GM08714 (cell line): ENCODE results near the gene RANBP10.

Experiments
- H3K4me3 ChIP-seq: fragments of 200-500 bp; sonication (Bioruptor generic); 2 replicates; pipeline ENCODE4 v1.5.1; 2014; ENCODE audit warnings: mild to moderate bottlenecking, low read length, inconsistent platforms
- ZNF274 ChIP-seq: IDR thresholded peaks from 2 replicates; pipeline ENCODE4 v1.6.1; 2012; ENCODE audit warnings: mild to moderate bottlenecking, low read depth, low read length

Gene RANBP10

DNA sequence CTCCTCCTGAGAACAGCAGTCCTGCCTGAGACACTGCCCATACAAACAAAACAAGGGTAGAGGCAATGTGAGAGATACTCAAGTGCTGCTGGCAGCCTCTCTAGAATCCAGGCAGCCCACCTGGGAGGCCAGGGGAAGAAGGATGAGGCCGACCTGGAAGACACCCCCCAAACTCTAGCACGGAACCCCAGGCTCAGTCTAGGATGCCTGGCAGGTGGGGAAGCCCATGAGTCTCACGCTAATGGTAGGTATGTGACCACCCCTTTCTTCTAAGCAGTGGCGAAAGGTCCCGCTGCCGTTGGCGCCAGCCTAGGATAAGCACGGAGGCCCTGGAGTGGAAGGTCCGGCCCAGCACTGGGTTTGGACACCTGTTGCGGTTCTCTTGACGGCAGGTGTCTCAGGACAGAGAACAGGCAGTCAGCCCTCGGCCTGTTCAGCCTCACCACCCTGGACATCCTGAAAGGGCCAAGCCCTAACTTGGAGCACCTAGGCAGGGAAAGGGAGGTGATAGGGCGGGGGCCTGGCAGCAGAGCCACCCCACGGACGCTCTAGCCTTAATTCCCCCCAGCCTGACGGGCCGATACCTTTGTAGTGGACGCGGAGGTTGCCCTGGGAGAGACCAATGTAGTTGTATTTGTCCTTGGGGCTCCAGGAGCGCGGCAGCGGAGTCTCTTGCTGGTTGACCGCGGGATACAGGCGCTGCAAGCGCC, 487 bp downstream of the RANBP10 start:
- peak overlapping the region; percentile 85 for H3K4me3 ChIP-seq
- TF ChIP-seq ZNF274: no peak

DNA sequence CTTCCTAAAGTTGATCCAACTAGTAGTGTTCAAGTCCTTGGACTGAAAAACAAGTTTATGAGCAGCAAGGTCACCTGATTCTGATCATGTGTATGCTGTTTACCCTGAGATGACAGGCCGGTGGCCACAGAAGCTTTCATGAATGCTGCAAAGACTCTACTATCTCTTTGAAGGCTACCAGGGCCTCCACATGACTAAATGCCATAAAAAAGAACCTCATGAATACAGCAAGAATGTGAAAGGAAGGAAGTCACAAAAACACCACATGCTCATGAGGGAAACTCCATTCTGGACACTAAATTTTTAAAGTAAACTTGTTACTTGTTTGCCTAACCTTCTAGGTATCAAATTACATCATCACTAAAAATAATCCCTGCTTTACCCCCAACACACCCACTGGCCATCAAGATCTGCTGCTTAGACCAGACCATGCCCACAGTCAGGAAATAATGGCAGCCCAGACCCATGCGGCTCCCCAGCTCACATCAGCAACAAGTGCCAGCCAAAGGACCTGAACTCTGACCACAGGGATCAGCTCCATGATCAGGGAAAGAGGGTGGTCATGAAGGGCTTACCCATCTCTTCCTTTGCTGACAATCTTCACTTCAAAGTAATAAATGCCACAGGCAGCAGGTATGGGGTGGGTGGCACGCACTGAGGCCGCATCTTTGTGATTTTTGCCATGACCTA, 1.4 kb downstream of the RANBP10 start:
- H3K4me3 ChIP-seq: peak overlapping the region; percentile 85
- TF ChIP-seq ZNF274: no peak

DNA sequence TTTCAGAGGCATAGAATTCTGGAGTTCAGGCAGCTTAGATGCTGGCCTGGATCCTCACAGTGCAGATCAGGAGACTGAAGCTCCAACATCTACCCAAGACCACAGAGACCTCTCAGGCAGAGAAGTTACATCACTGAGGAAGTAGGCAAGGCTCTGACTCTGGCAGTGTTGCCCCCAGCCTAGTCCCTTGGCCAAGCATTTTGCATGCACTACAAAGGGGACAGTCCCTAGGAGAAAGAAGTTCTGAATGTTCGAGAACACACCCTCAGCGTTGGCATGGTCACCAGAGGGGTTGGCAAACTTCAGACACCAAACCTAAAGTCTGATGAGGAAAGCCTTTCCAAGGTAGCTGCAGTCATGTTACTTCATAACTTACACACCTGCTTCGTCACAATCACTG, 2.5 kb downstream of the RANBP10 start:
- H3K4me3 ChIP-seq: no peak overlapping the region
- TF ChIP-seq ZNF274: no peak

DNA sequence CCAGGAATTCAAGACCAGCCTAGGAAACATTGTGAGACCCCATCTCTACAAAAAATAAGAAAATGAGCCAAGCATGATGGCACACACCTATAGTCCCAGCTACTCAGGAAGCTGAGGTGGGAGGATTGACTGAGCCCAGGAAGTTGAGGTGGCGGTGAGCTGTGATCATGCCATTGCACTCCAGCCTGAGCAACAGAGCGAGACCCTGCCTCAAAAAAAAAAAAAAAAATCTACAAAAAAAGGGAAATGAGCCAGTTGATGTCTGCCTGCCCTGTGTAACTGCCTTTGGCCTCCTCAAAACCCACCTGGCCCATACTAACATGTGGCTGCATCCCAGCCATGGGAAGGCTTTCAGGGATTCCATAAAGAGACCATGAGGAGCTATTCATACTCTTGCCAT, 4.5 kb downstream of the RANBP10 start:
- H3K4me3 ChIP-seq: peak overlapping the region; percentile 15; the same call in 1 of the 2 replicates
- no peak for TF ChIP-seq ZNF274

DNA sequence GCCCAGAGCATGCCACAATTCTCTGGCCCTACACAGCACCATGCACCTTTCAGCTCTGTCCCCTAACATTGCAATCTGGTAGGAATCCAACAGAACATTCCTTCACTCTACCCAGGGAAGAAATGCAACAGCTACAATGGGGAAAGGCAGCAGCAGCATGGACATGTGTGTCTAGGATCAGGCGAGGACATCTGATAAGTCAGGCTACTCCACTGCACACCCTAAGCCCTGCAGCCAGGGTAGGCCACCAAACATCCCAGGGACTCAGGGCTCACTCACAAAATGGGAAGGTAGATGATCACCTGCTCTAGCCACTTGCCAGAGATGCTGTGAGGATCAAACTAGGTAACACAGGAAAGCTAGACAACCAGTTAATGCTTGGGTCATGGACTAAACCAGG, 5.1 kb downstream of the RANBP10 start:
- no peak for TF ChIP-seq ZNF274
- H3K4me3 ChIP-seq: no peak overlapping the region

DNA sequence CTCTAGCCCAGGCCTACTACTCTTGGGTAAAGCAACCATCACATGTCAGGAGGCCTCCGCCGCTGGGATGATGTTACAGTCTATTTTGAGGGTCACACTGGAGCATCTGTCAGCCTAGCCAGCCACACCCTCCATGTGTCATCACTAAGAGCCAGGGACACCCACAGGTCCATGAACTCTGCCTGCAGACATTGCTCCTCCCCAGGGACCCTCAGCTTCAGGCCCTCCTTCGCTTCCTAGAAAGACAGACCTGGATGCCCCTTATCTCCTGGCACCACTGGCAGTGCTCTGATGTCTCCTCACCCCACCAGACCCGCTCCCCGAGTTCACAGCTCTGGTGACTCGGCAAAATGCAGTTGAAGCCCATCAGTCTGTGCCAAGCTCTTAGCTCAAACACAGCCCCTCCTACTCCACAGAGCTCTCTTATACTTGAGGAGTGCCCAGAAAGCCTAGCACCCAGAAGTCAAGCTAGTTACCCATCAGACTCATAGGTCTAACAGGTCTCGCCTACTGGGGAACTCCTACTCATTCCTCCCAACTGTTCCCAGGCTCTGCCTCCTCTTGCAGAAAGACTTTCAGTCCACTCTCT, 5.9 kb downstream of the RANBP10 start:
- H3K4me3 ChIP-seq: no peak overlapping the region

DNA sequence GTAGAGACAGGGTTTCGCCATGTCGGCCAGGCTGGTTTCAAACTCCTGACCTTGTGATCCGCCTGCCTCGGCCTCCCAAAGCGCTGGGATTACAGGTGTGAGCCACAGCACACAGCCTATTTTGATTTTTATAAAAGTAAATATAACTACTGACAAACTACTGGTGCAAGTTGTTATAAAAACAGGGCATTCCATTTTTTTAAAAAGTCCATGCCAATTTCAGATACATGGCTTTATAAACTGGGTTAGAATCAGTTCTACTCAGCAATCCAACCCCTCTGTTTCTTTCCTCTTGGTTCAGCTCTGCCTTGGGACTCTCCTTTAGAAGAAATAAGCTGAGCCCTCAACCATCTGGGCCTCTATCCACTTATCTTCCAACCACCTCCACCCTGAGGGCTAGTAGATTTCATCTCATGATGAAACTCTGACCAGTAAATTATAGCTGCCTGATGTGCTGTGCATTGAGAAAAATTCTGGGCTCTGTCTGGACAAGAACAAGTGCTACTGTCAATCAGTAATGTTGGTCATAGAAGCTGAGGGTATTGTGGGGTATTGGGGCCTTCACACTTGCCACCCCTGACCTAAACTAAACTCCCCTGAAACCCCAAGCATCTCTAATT, 10.2 kb downstream of the RANBP10 start:
- H3K4me3 ChIP-seq: no peak overlapping the region
- no peak for TF ChIP-seq ZNF274

More for the DNA sequence above, 5.9 kb downstream of the RANBP10 start:
- TF ChIP-seq ZNF274: no peak

DNA sequence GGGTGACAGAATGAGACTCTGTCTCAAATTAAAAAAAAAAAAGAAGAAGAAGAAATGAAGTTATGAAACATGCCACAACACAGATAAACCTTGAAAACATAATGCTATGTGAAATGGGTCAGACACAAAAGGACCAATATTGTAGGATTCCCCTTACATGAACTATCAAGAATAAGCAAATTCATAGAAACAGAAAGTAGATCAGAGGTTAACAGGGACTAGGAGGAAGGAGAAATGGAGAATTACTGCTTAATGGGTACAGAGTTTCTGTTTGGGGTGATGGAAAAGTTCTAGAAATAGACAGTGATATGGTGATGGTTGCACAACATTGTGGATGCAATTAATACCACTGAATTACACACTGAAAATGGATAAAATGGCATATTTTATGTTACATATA, 16.3 kb downstream of the RANBP10 start:
- no peak overlapping the region for H3K4me3 ChIP-seq
- no peak for TF ChIP-seq ZNF274

DNA sequence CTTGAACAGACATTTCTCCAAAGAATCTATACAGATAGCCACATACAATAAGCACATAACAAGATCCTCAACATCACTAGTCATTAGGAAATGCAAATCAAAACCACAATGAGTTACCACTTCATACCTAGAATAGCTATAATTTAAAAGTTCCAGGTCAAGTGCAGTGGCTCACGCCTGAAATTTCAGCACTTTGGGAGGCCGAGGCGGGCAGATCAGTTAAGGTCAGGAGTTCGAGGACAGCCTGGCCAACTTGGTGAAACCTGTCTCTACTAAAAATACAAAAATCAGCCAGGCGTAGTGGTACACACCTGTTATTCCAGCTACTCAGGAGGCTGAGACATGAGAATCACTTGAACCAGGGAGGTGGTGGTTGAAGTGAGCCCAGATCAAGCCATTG, 19.9 kb downstream of the RANBP10 start:
- H3K4me3 ChIP-seq: no peak overlapping the region; the same call in 1 of the 2 replicates

DNA sequence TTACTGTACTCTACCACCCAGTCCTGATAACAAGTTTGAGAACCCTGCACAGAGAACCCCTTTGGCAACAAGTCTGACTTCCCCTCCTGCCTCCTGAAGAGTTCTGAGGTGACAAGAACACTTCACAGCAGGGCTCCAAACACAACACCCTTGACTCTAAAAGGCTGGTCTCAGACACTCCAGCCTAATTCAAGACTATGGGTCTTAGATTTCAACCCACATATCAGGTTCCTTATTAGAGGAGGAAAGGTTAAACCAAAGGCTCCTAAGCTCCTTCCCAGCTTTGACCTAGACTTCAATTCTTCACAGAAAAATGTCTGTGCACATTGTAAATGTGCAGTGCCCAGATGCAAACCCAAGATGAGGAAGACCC, 23.0 kb downstream of the RANBP10 start:
- TF ChIP-seq ZNF274: no peak
- H3K4me3 ChIP-seq: no peak overlapping the region

More for the DNA sequence above, 19.9 kb downstream of the RANBP10 start:
- no peak for TF ChIP-seq ZNF274

DNA sequence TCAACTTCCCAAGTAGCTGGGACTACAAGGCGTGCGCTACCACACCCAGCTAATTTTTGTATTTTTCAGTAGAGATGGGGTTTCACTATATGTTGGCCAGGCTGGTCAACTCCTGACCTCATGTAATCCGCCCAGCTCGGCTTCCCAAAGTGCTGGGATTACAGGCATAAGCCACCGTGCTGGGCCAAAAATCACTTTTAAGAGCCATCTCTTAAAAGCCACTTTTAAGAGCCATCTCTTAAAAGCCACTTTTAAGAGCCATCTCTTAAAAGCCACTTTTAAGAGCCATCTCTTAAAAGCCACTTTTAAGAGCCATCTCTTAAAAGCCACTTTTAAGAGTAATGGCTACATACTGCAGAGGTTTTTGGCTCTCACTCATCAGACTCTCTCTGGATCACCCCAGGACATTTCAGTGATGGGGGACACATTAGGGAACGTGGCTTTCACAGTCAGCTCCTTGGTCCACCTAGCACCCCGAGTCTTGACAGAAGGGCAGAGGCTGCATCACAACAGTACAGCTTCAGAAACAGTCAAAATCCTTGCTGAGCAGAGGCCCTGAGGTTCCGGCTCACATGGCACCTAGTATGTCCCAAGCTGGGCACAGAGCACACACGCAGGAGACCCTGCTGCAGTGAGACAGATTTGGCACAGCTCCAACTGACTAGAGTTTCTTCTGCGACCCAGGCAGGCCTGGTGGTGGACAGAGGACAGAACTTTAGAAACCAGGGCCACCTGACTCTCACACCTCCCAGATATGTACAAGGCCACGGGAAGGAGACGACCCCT, 23.6 kb downstream of the RANBP10 start:
- TF ChIP-seq ZNF274: no peak
- H3K4me3 ChIP-seq: no peak overlapping the region

DNA sequence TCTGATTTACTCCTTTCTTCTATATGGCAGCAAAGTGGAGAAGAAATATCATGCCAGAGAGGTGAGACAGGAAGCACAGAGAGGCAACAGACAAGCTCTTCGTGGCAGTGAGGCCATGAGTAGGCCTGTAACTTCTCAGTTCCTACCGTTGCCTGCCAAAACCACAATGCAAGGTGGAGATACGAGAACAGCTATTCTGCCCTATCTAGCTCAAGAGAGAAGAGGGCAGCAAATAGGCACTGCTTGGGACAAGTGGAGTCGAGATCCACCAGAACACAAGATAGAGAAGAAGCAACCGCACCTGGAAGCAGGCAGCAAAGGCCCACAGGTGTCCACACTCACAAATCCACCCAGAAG, 24.8 kb downstream of the RANBP10 start:
- H3K4me3 ChIP-seq: no peak overlapping the region
- no peak for TF ChIP-seq ZNF274

DNA sequence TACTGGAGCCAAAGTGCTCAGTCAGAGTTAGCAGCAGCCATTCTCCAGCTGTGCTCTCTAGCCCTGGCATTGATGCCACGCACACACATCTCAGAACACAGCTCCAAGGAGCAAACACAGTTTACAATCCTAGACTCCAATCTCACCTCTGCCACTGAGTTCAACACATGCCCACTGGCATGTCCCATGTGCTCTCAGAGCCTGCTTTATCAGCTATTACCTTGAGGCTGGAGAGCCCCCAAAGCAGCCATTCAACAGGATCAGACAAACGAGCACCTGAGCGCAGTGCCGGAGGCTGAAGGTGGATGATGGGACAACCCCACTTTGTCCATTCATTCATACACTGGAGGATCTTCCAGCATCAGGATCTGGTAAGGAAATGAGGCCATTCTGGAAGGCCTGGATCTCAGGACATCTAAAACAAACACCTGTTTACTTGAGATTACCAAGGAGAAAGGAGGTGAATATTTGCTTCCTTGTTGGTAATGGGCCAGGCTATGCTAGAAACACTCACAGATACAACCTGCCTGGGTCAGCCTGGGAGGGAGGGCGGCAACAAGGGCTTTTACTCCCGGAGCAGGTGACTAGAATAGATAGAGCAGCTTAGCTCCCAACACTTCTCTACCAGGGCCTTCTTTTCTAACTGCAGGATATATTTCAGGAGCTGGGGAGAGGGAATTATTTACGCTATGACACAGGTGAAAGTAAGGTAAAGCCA, 25.4 kb downstream of the RANBP10 start:
- no peak for TF ChIP-seq ZNF274
- no peak overlapping the region for H3K4me3 ChIP-seq
